ENCODE data around the gene LRRC72.
"Not testable (repeated sequence)": the region's sequence is repeated elsewhere in the genome, so short reads cannot be mapped to it uniquely, and the experiment has no call there.

LRRC72 gene

GRCh38 chr7:16579216-16579615 is 52.6 kb downstream of the LRRC72 start:
- no peak for DNase-seq (ENCODE audit: low read depth)

- DNase-seq (ENCODE audit: low read depth) = no peak
Measured at GRCh38 chr7:16581286-16581685, 54.7 kb downstream of the LRRC72 start.

- DNase-seq (ENCODE audit: low read depth) = no peak
Measured at GRCh38 chr7:16583834-16584233, 57.2 kb downstream of the LRRC72 start.

GRCh38 chr7:16585540-16585939 is 58.9 kb downstream of the LRRC72 start:
- DNase-seq (ENCODE audit: low read depth) = no peak

- no peak for DNase-seq (ENCODE audit: low read depth)
Measured at GRCh38 chr7:16586081-16586874, 59.7 kb downstream of the LRRC72 start.

GRCh38 chr7:16587129-16587528 is 60.5 kb downstream of the LRRC72 start:
- no peak for DNase-seq (ENCODE audit: low read depth)

- no peak for DNase-seq (ENCODE audit: low read depth)
Measured at GRCh38 chr7:16587790-16588189, 61.2 kb downstream of the LRRC72 start.

GRCh38 chr7:16589881-16590280 is 63.3 kb downstream of the LRRC72 start:
- no peak for DNase-seq (ENCODE audit: low read depth)

- DNase-seq (ENCODE audit: low read depth) = no peak
Measured at GRCh38 chr7:16590424-16590823, 63.8 kb downstream of the LRRC72 start.

GRCh38 chr7:16592395-16592794 is 65.8 kb downstream of the LRRC72 start:
- no peak for DNase-seq (ENCODE audit: low read depth)

GRCh38 chr7:16594061-16594460 is 67.4 kb downstream of the LRRC72 start:
- DNase-seq (ENCODE audit: low read depth) = no peak

GRCh38 chr7:16594676-16595075 is 68.1 kb downstream of the LRRC72 start:
- no peak for DNase-seq (ENCODE audit: low read depth)

GRCh38 chr7:16595596-16595995 is 69.0 kb downstream of the LRRC72 start:
- DNase-seq (ENCODE audit: low read depth) = not testable (repeated sequence)

GRCh38 chr7:16598015-16598414 is 71.4 kb downstream of the LRRC72 start:
- no peak for DNase-seq (ENCODE audit: low read depth)

GRCh38 chr7:16599860-16600259 is 73.2 kb downstream of the LRRC72 start:
- no peak for DNase-seq (ENCODE audit: low read depth)

- no peak for DNase-seq (ENCODE audit: low read depth)
Measured at GRCh38 chr7:16603633-16604032, 77.0 kb downstream of the LRRC72 start.

GRCh38 chr7:16604054-16604453 is 77.4 kb downstream of the LRRC72 start:
- no peak for DNase-seq (ENCODE audit: low read depth)

GRCh38 chr7:16606704-16607103 is 80.1 kb downstream of the LRRC72 start:
- no peak for DNase-seq (ENCODE audit: low read depth)

- DNase-seq (ENCODE audit: low read depth) = no peak
Measured at GRCh38 chr7:16609842-16610450, 83.3 kb downstream of the LRRC72 start.

GRCh38 chr7:16611711-16612110 is 85.1 kb downstream of the LRRC72 start:
- DNase-seq (ENCODE audit: low read depth) = no peak

GRCh38 chr7:16615228-16615627 is 88.6 kb downstream of the LRRC72 start:
- no peak for DNase-seq (ENCODE audit: low read depth)

GRCh38 chr7:16616122-16616521 is 89.5 kb downstream of the LRRC72 start:
- DNase-seq (ENCODE audit: low read depth) = no peak

GRCh38 chr7:16616542-16616941 is 89.9 kb downstream of the LRRC72 start:
- DNase-seq (ENCODE audit: low read depth) = no peak

- no peak for DNase-seq (ENCODE audit: low read depth)
Measured at GRCh38 chr7:16619979-16620408, 93.4 kb downstream of the LRRC72 start.

Measured in stimulated activated CD8-positive, alpha-beta memory T cell treated with anti-CD3 and anti-CD28 coated beads, Interleukin-12 subunit alpha, Interleukin-12 subunit beta, amount 100 ng/mL, for 1 hour (primary cell).